ENCODE data around the gene VIPR2.
"Not testable (repeated sequence)": the region's sequence is repeated elsewhere in the genome, so short reads cannot be mapped to it uniquely, and the experiment has no call there.

Gene VIPR2

DNA sequence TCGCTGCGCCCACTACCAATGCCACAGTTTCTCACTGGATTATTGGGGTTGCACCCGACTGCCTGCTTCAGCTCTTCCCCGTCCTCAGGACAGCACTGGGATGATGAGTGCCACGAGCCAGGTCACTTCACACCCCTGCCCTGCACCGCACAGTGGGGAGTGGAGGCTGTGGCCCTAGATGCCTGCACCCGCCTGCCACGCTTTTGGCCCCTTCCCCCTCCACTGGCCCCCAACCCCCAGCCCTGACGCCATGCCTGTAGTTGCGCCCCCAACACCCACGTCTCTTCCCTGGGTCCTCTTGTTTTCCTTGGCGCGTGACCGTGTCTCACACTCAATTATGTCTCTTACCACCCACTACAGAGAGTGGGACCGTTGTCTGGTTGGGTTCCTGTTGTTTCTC is 134.3 kb downstream of the VIPR2 start:
- DNase-seq (ENCODE audit: low read depth, low spot score), result no peak

DNA sequence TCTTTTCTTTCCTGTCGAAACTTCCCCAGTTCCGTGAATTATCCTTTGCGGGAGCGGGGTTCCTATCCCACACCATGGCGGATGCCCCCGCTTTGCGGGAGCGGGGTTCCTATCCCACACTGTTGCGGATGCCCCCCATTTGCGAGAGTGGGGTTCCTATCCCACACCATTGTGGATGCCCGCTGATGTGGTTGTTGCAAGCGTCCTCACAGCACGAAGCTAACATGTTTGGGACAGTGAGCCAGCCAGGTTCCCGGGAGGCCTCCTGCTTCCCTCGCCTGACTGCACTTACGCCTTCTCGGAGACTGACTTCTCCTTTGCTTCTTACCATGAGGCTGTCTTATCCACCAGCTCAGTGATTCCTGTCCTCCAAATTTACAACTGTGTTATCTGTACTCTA is 134.7 kb downstream of the VIPR2 start:
- no peak for DNase-seq (ENCODE audit: low read depth, low spot score)

GRCh38 chr7:159008417-159008816 is 136.2 kb downstream of the VIPR2 start:
- no peak for DNase-seq (ENCODE audit: low read depth, low spot score)

DNA sequence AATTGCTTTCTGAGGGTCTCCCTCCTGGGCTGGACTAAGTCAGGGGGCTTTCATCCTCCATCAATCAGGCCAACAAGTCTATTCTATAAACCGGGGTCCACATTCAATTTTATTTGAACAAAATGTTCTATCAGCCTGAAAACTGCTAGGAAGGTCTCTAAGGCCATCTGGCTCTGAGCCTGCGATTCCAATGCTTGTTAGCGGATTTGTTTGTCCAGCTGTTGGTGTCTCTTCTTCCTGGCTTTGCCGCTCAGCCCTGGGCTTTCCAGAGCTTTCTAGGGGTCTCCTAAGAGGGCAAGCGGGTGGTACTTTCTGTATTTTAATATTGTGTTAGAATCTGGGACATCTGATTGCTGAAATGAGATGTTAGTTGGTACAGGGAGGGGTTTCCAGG is 136.7 kb downstream of the VIPR2 start:
- no peak for DNase-seq (ENCODE audit: low read depth, low spot score)

GRCh38 chr7:159007364-159007995 is 137.2 kb downstream of the VIPR2 start:
- DNase-seq (ENCODE audit: low read depth, low spot score), result no peak

DNA sequence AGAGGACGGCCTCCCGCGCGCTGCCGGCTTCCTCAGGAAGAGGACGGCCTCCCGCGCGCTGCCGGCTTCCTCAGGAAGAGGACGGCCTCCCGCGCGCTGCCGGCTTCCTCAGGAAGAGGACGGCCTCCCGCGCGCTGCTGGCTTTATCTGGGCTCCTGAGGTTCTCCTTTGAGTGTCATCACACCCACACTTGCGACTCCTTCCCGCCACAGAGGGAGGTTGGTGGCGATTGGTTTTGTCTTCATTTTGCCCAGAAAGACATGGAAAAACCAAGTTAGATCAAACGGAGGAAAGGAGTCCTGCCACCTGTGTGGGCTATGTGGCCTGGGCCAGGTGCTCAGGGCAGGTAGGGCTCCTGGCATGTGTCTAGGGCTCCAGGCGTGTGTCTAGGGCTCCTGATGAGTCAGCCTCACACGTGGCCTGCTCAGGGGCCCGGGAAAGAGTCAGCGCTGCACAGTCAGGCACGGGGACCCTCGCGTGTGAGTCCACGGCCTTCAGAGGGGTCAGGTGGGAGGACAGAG is 138.0 kb downstream of the VIPR2 start:
- DNase-seq (ENCODE audit: low read depth, low spot score), result no peak

GRCh38 chr7:159006022-159006609 is 138.6 kb downstream of the VIPR2 start:
- not testable (repeated sequence) for DNase-seq (ENCODE audit: low read depth, low spot score)

GRCh38 chr7:159005618-159006017 is 139.0 kb downstream of the VIPR2 start:
- no peak for DNase-seq (ENCODE audit: low read depth, low spot score)

- DNase-seq (ENCODE audit: low read depth, low spot score), result no peak
Measured at GRCh38 chr7:159004411-159004810, 140.3 kb downstream of the VIPR2 start.

GRCh38 chr7:159001811-159002210 is 142.9 kb downstream of the VIPR2 start:
- no peak for DNase-seq (ENCODE audit: low read depth, low spot score)

GRCh38 chr7:159000859-159001435 is 143.7 kb downstream of the VIPR2 start:
- DNase-seq (ENCODE audit: low read depth, low spot score), result no peak

- no peak for DNase-seq (ENCODE audit: low read depth, low spot score)
Measured at GRCh38 chr7:159000070-159000469, 144.6 kb downstream of the VIPR2 start.

DNA sequence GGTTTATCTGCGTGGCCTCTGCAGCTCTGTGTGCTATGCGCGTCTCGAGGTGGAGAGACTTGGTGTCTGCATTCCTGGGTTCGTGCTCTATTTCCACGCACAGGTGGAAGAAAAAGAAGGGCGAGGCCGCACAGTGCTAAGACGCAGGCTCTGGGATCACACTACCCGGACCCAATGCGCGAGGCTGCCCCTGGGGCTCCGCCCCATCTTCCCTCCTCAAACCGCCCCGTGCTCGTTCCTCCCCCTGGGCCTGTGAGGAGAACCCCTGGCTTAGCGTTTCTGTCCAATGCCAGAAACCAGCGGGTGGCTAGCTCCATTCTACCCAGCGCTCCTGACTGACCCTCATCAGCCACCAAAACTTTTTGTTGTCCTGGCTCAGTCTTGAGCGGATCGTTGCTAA is 145.2 kb downstream of the VIPR2 start:
- no peak for DNase-seq (ENCODE audit: low read depth, low spot score)

- DNase-seq (ENCODE audit: low read depth, low spot score), result not testable (repeated sequence)
Measured at GRCh38 chr7:158998261-158998660, 146.4 kb downstream of the VIPR2 start.

- DNase-seq (ENCODE audit: low read depth, low spot score), result no peak
Measured at GRCh38 chr7:158997471-158997870, 147.2 kb downstream of the VIPR2 start.

DNA sequence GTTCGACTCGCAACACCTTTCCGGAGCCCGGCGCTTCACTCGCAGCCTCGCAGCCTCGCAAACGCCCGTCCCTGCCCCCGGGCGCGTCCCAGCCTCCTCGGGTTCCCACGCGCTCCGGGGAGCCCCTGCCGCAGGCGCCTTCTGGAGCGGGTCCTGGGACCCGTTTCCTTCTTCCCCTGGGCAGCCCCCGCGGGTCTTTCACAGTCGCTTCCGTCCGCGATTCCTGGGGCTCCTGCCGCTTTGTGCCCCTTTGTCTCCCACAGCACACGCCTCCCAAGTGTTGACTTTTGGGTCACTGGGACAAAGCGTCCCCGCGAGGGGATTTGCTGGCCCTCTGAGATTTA is 147.6 kb downstream of the VIPR2 start:
- DNase-seq (ENCODE audit: low read depth, low spot score), result no peak

- DNase-seq (ENCODE audit: low read depth, low spot score), result no peak
Measured at GRCh38 chr7:158996214-158997109, 148.2 kb downstream of the VIPR2 start.

DNA sequence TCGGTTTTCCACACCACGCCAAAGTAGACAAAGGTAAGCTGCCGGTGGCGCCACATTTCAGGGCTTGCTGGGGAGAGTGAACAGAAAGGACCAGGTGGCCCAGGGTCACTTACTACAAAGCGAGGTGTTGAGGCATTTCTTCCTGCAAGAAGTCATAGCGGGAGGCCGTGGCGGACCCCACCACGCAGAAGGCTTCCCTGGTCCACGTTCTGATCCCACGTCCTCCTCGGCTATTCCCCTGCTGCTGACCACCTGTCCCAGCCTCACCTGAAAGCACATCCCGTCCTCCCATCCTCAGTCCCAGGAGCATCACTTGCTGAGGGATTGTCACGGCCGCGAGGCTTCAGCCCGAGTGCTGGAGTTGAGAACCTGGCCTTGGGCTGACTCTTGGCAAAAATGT is 149.2 kb downstream of the VIPR2 start:
- no peak for DNase-seq (ENCODE audit: low read depth, low spot score)

DNA sequence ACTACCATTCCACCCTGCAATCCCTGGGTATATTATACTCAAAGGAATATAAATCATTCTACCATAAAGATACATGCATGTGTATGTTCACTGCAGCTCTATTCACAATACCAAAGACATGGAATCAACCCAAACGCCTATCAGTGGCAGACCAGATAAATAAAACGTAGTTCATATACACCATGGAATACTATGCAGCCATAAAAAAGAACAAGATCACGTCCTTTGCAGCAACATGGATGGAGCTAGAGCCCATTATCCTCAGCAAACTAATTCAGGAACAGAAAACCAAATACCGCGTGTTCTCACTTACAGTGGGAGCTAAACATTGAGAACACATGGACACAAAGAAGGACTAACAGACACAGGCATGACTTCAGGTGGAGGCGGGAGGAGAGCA is 150.0 kb downstream of the VIPR2 start:
- no peak for DNase-seq (ENCODE audit: low read depth, low spot score)

DNA sequence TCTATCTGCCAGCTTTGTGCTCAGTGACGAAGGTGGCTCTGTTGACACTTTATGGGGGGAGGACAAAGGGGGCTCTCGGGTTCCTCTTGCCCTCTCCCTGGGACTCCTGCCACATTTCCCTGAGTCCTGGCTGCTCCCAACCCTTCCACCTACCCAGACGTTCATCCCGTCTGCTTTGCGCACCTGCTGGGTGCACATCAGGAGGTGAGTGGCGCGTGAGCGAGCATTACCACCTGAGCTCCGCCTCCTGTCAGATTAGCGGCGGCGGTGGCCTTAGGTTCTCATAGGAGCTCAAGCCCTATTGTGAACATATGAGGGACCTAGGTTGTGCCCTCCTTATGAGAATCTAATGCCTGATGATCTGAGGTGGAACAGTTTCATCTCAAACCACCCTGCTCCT is 151.1 kb downstream of the VIPR2 start:
- DNase-seq (ENCODE audit: low read depth, low spot score), result no peak

DNA sequence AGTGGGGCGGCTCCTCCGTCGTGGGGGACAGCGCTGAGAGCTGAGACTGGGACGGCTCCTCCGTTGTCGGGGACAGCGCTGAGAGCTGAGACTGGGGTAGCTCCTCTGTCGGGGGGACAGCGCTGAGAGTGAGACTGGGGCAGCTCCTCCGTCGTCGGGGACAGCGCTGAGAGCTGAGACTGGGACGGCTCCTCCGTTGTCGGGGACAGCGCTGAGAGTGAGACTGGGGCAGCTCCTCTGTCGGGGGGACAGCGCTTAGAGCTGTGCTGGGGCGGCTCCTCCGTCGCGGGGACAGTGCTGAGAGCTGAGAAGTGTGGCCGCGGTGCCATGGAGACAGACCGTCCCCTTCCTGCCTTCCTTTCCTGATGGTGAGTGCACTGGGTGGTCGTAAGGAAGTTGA is 151.9 kb downstream of the VIPR2 start:
- no peak for DNase-seq (ENCODE audit: low read depth, low spot score)
